Colonic mucosa (tissue), 4 donors: ENCODE data around the gene RNF213. TPM values are rescaled to one million over a fixed set of nuclear protein-coding genes. Genes with fewer than 3 reads are reported as not detected.

Experiments used
- DNase-seq: peaks from one replicate; pipeline ENCODE4 v3.0.0-alpha.2; 2020
- H3K27ac ChIP-seq: fragments of 200-600 bp; one replicate; pipeline ENCODE4 v1.8.0; 2021
- H3K27me3 ChIP-seq: fragments of 200-600 bp; one replicate; pipeline ENCODE4 v1.8.0; 2021
- H3K36me3 ChIP-seq: fragments of 200-600 bp; one replicate; pipeline ENCODE4 v1.8.0; 2021
- H3K4me1 ChIP-seq: fragments of 200-600 bp; one replicate; pipeline ENCODE4 v1.8.0; 2021; ENCODE audit warnings: mild to moderate bottlenecking
- H3K4me3 ChIP-seq: fragments of 200-600 bp; one replicate; pipeline ENCODE4 v1.8.0; 2021
- H3K9ac ChIP-seq, 2 donors: one replicate each; pipeline ENCODE4 v1.7.0; 2013; ENCODE audit warnings: control low read depth in 2 of 2, low read depth in 2 of 2, low read length in 2 of 2
- H3K9me3 ChIP-seq: fragments of 200-600 bp; one replicate; pipeline ENCODE4 v1.8.0; 2021
- CTCF ChIP-seq: fragments of 200-600 bp; IDR thresholded peaks from one replicate; pipeline ENCODE4 v1.8.0; 2022; ENCODE audit warnings: antibody characterized with exemption, mild to moderate bottlenecking
- intact Hi-C: fragments of 100-400 bp; cut with DNase I; formaldehyde crosslinking; loops from one replicate; pipeline ENCODE4 v1.14.1; 2022
- total RNA-seq, 2 donors: library from RNA; stranded (reverse); fragmentation: NEBNext Ultra II Directional in 1 of 2; extraction: Animal tissue kit (Norgen Biotek cat#: 25700) in 1 of 2; gene quantifications; one replicate each; pipeline ENCODE4 v1.2.1, GENCODE V29; 2021
- donor health status: healthy.
- donor health status: DM: no; HTN: no; CAD: no.
- donor health status: DM: no; HTN: no; CAD: no.

RNF213 gene
- total RNA-seq, 2 donors from 2014 or later = 80.8 to 101 TPM

- intact Hi-C loops = no loop called here
- TF ChIP-seq CTCF = no peak
- DNase-seq = no peak
- H3K9ac ChIP-seq = no peak overlapping the region
- no peaks in the 10 kb centered on the region for H3K27me3 ChIP-seq
- no peak overlapping the region for H3K4me3 ChIP-seq
- H3K27ac ChIP-seq = no peak overlapping the region
- peaks cover 35% of the 10 kb centered on the region for H3K36me3 ChIP-seq
- no peaks in the 10 kb centered on the region for H3K9me3 ChIP-seq
- no peaks in the 10 kb centered on the region for H3K4me1 ChIP-seq
Measured at GRCh38 chr17:80287806-80288567, 27.3 kb downstream of the RNF213 start.

- Histone ChIP-seq H3K27ac (no peak overlapping the region), H3K9ac (no peak overlapping the region), H3K9me3 (no peaks in the 10 kb centered on the region), H3K36me3 (peaks cover 36% of the 10 kb centered on the region), H3K27me3 (no peaks in the 10 kb centered on the region), H3K4me3 (no peak overlapping the region), H3K4me1 (no peaks in the 10 kb centered on the region)
- TF ChIP-seq CTCF = no peak
- intact Hi-C loops = no loop called here
- no peak for DNase-seq
Measured at GRCh38 chr17:80289616-80290015, 29.0 kb downstream of the RNF213 start.

GRCh38 chr17:80290156-80290555 lies 29.5 kb downstream of the RNF213 start:
- Histone ChIP-seq H3K36me3 (peaks cover 42% of the 10 kb centered on the region), H3K9me3 (no peaks in the 10 kb centered on the region)
- intact Hi-C loops = no loop called here

GRCh38 chr17:80291260-80291659 lies 30.6 kb downstream of the RNF213 start:
- peaks cover 46% of the 10 kb centered on the region for H3K36me3 ChIP-seq
- intact Hi-C loops = no loop called here
- no peak overlapping the region for H3K4me3 ChIP-seq
- no peaks in the 10 kb centered on the region for H3K4me1 ChIP-seq
- no peak overlapping the region for H3K9ac ChIP-seq
- no peaks in the 10 kb centered on the region for H3K9me3 ChIP-seq
- no peaks in the 10 kb centered on the region for H3K27me3 ChIP-seq
- no peak overlapping the region for H3K27ac ChIP-seq
- DNase-seq = no peak
- TF ChIP-seq CTCF = no peak

More at GRCh38 chr17:80290156-80290555, 29.5 kb downstream of the RNF213 start:
- DNase-seq = no peak
- no peak overlapping the region for H3K27ac ChIP-seq
- no peaks in the 10 kb centered on the region for H3K27me3 ChIP-seq
- H3K4me1 ChIP-seq = no peaks in the 10 kb centered on the region
- no peak overlapping the region for H3K4me3 ChIP-seq
- H3K9ac ChIP-seq = no peak overlapping the region
- no peak for TF ChIP-seq CTCF

- Histone ChIP-seq H3K4me1 (no peaks in the 10 kb centered on the region), H3K4me3 (no peak overlapping the region), H3K36me3 (peaks cover 46% of the 10 kb centered on the region), H3K27me3 (no peaks in the 10 kb centered on the region), H3K27ac (no peak overlapping the region), H3K9me3 (no peaks in the 10 kb centered on the region), H3K9ac (no peak overlapping the region)
- intact Hi-C loops = no loop called here
- no peak for DNase-seq
- TF ChIP-seq CTCF = no peak
Measured at GRCh38 chr17:80291691-80292487, 31.2 kb downstream of the RNF213 start.
